Mesenchymal stem cell (in vitro differentiated cells and primary cell): Measurements from ENCODE around the gene CEP85L.

Source experiments
- DNase-seq: peaks from one replicate; pipeline ENCODE4 v3.0.0-alpha.2; 2013
- H2AFZ ChIP-seq: one replicate; pipeline ENCODE4 v1.6.1; 2013; ENCODE audit warnings: low read depth, mild to moderate bottlenecking, control low read depth, inconsistent platforms, low read length, moderate library complexity
- H2AK5ac ChIP-seq: 2 replicates; pipeline ENCODE4 v1.6.1; 2013; ENCODE audit warnings: low read length, moderate library complexity, mild to moderate bottlenecking, inconsistent platforms; ENCODE audit not compliant: severe bottlenecking
- H2BK120ac ChIP-seq: one replicate; pipeline ENCODE4 v1.6.1; 2013; ENCODE audit warnings: low read depth, mild to moderate bottlenecking, inconsistent platforms, low read length, moderate library complexity
- H2BK12ac ChIP-seq, 2 experiments: one replicate each; pipeline ENCODE4 v1.6.1; 2013; ENCODE audit warnings: inconsistent platforms in 2 of 2, low read length in 2 of 2, mild to moderate bottlenecking in 2 of 2, moderate library complexity in 2 of 2, control low read depth in 1 of 2
- H2BK15ac ChIP-seq: one replicate; pipeline ENCODE4 v1.6.1; 2013; ENCODE audit warnings: mild to moderate bottlenecking, low read depth, inconsistent platforms; ENCODE audit not compliant: poor library complexity, severe bottlenecking
- H2BK5ac ChIP-seq: 2 replicates; pipeline ENCODE4 v1.6.1; 2013; ENCODE audit warnings: low read depth, mild to moderate bottlenecking, low read length, control low read depth, inconsistent platforms; ENCODE audit not compliant: poor library complexity, severe bottlenecking
- H3K14ac ChIP-seq, 2 experiments: one replicate each; pipeline ENCODE4 v1.6.1; 2013; ENCODE audit warnings: inconsistent platforms in 2 of 2, low read length in 2 of 2, control low read depth in 1 of 2, mild to moderate bottlenecking in 1 of 2, moderate library complexity in 1 of 2
- H3K18ac ChIP-seq, 2 experiments: one replicate each; pipeline ENCODE4 v1.6.1; 2013; ENCODE audit warnings: inconsistent platforms in 2 of 2, low read length in 2 of 2, control low read depth in 1 of 2, low read depth in 1 of 2, mild to moderate bottlenecking in 1 of 2
- H3K23ac ChIP-seq, 2 experiments: one replicate each; pipeline ENCODE4 v1.6.1; 2013; ENCODE audit warnings: inconsistent platforms in 2 of 2, low read length in 2 of 2, mild to moderate bottlenecking in 2 of 2, moderate library complexity in 2 of 2, control low read depth in 1 of 2
- H3K27ac ChIP-seq: 2 replicates; pipeline ENCODE4 v1.5.1; 2013; ENCODE audit warnings: mild to moderate bottlenecking, moderate library complexity, low read length, control low read depth, inconsistent platforms; ENCODE audit not compliant: poor library complexity, severe bottlenecking
- H3K27me3 ChIP-seq, 2 experiments: 2 replicates each; pipeline versions ENCODE4 v1.6.1 to v1.7.0; 2013; ENCODE audit warnings: low read length in 2 of 2, mild to moderate bottlenecking in 2 of 2, moderate library complexity in 2 of 2, control low read depth in 1 of 2, inconsistent platforms in 1 of 2; ENCODE audit not compliant: control insufficient read depth in 1 of 2, insufficient read depth in 1 of 2
- H3K36me3 ChIP-seq, 2 experiments: 2 replicates each; pipeline versions ENCODE4 v1.6.1 to v1.7.0; 2013; ENCODE audit warnings: low read length in 2 of 2, control low read depth in 1 of 2, inconsistent platforms in 1 of 2, low read depth in 1 of 2, mild to moderate bottlenecking in 1 of 2; ENCODE audit not compliant: insufficient read depth in 2 of 2, control insufficient read depth in 1 of 2
- H3K4ac ChIP-seq, 2 experiments: one replicate each; pipeline ENCODE4 v1.6.1; 2013; ENCODE audit warnings: inconsistent platforms in 2 of 2, low read length in 2 of 2, mild to moderate bottlenecking in 2 of 2, moderate library complexity in 2 of 2, control low read depth in 1 of 2, low read depth in 1 of 2
- H3K4me1 ChIP-seq: 2 replicates; pipeline ENCODE4 v1.6.1; 2013; ENCODE audit warnings: low read depth, low read length, control low read depth; ENCODE audit not compliant: control insufficient read depth, insufficient read depth
- H3K4me2 ChIP-seq: 2 replicates; pipeline ENCODE4 v1.6.1; 2013; ENCODE audit warnings: low read length, mild to moderate bottlenecking, inconsistent platforms; ENCODE audit not compliant: poor library complexity, severe bottlenecking
- H3K4me3 ChIP-seq, 2 experiments: 2 replicates each; pipeline versions ENCODE4 v1.5.1 to v1.7.0; 2013; ENCODE audit warnings: low read length in 2 of 2, mild to moderate bottlenecking in 2 of 2, control low read depth in 1 of 2, low read depth in 1 of 2; ENCODE audit not compliant: insufficient read depth in 1 of 2
- H3K79me1 ChIP-seq: replicated peaks from 2 replicates; pipeline ENCODE4 v1.6.1; 2013; ENCODE audit warnings: mild to moderate bottlenecking, control low read depth, low read length, inconsistent platforms; ENCODE audit not compliant: poor library complexity, severe bottlenecking
- H3K9ac ChIP-seq: 2 replicates; pipeline ENCODE4 v1.7.0; 2013; ENCODE audit warnings: mild to moderate bottlenecking, low read length, moderate library complexity
- H3K9me3 ChIP-seq: 2 replicates; pipeline ENCODE4 v1.7.0; 2013; ENCODE audit warnings: mild to moderate bottlenecking, low read length; ENCODE audit not compliant: control insufficient read depth
- H4K8ac ChIP-seq: one replicate; pipeline ENCODE4 v1.6.1; 2013; ENCODE audit warnings: inconsistent platforms, mild to moderate bottlenecking, low read length, moderate library complexity
- H4K91ac ChIP-seq: one replicate; pipeline ENCODE4 v1.6.1; 2013; ENCODE audit warnings: mild to moderate bottlenecking, low read length, inconsistent platforms
- WGBS: methylation state at CpG from one replicate; pipeline ENCODE4 v1.1.7; 2013; ENCODE audit warnings: mixed read lengths; 5-methylcytosine and 5-hydroxymethylcytosine counted together

CEP85L gene

GRCh38 chr6:118473266-118473665 is 178.1 kb downstream of the CEP85L start:
- H3K4ac ChIP-seq, result no peak overlapping the region
- H4K8ac ChIP-seq, result no peak overlapping the region
- no peak for DNase-seq
- no peak overlapping the region for H2BK15ac ChIP-seq
- H3K4me1 ChIP-seq, result no peaks in the 10 kb centered on the region
- no peak overlapping the region for H3K4me2 ChIP-seq
- no peak overlapping the region for H2BK120ac ChIP-seq
- H2AK5ac ChIP-seq, result no peak overlapping the region
- H4K91ac ChIP-seq, result no peak overlapping the region
- H3K27ac ChIP-seq, result no peak overlapping the region
- no peak overlapping the region for H3K23ac ChIP-seq
- H3K9ac ChIP-seq, result no peak overlapping the region
- peaks cover 0 to 28% of the 10 kb centered on the region in 2 experiments for H3K36me3 ChIP-seq
- H3K14ac ChIP-seq, result no peak overlapping the region
- no peak overlapping the region for H2BK12ac ChIP-seq
- no peak overlapping the region for H2AFZ ChIP-seq
- H2BK5ac ChIP-seq, result no peak overlapping the region
- H3K4me3 ChIP-seq, result no peak overlapping the region
- H3K9me3 ChIP-seq, result no peaks in the 10 kb centered on the region
- no peaks in the 10 kb centered on the region for H3K79me1 ChIP-seq
- no peaks in the 10 kb centered on the region for H3K27me3 ChIP-seq
- H3K18ac ChIP-seq, result no peak overlapping the region

DNA sequence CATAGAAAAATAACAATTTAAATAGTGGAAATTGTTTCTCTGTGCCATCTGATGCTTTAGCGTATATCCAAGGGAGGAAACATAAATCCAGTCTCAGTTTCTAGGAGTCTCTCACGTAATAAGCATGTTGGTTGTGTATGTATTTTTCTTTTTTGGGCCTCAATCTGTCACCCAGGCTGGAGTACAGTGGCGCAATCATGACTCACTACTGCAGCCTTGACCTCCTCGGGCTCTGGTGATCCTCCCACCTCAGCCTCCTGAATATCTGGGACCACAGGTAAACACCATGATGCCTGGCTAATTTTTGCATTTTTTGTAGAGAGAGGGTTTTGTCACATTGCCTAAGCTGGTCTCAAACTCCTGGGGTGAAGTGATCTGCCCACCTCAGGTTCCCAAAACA is 181.9 kb downstream of the CEP85L start:
- 94% methylated on average over 4 of the region's 4 CpGs for WGBS
- H3K23ac ChIP-seq, result no peak overlapping the region
- no peak overlapping the region for H2BK15ac ChIP-seq
- H4K8ac ChIP-seq, result no peak overlapping the region
- no peak overlapping the region for H2BK12ac ChIP-seq
- H3K9ac ChIP-seq, result no peak overlapping the region
- no peaks in the 10 kb centered on the region for H3K9me3 ChIP-seq
- no peaks in the 10 kb centered on the region for H3K4me1 ChIP-seq
- no peak overlapping the region for H2BK120ac ChIP-seq
- H2AK5ac ChIP-seq, result no peak overlapping the region
- no peak overlapping the region for H3K14ac ChIP-seq
- H3K18ac ChIP-seq, result no peak overlapping the region
- H3K36me3 ChIP-seq, result peaks cover 0 to 60% of the 10 kb centered on the region in 2 experiments
- H3K79me1 ChIP-seq, result no peaks in the 10 kb centered on the region
- H4K91ac ChIP-seq, result no peak overlapping the region
- H3K27ac ChIP-seq, result no peak overlapping the region
- no peak overlapping the region for H3K4me3 ChIP-seq
- peak; percentile 15 for DNase-seq
- H2AFZ ChIP-seq, result no peak overlapping the region
- no peak overlapping the region for H2BK5ac ChIP-seq
- no peaks in the 10 kb centered on the region for H3K27me3 ChIP-seq
- H3K4ac ChIP-seq, result no peak overlapping the region
- no peak overlapping the region for H3K4me2 ChIP-seq

- Histone ChIP-seq H3K36me3 (peaks cover 0 to 65% of the 10 kb centered on the region in 2 experiments), H3K4me3 (no peak overlapping the region), H2BK15ac (no peak overlapping the region), H3K18ac (no peak overlapping the region), H3K9me3 (no peaks in the 10 kb centered on the region), H2BK120ac (no peak overlapping the region), H3K9ac (no peak overlapping the region), H3K4me1 (no peaks in the 10 kb centered on the region), H3K79me1 (no peaks in the 10 kb centered on the region), H2AK5ac (no peak overlapping the region), H3K27ac (no peak overlapping the region), H3K14ac (no peak overlapping the region), H2AFZ (no peak overlapping the region), H3K23ac (no peak overlapping the region), H3K4ac (no peak overlapping the region), H2BK5ac (no peak overlapping the region), H3K4me2 (no peak overlapping the region), H2BK12ac (no peak overlapping the region), H4K91ac (no peak overlapping the region), H4K8ac (no peak overlapping the region), H3K27me3 (no peaks in the 10 kb centered on the region)
- WGBS, result 74% methylated on average over 3 of the region's 4 CpGs
- peak; percentile 29 for DNase-seq
Measured at GRCh38 chr6:118468682-118469465, 182.5 kb downstream of the CEP85L start.

DNA sequence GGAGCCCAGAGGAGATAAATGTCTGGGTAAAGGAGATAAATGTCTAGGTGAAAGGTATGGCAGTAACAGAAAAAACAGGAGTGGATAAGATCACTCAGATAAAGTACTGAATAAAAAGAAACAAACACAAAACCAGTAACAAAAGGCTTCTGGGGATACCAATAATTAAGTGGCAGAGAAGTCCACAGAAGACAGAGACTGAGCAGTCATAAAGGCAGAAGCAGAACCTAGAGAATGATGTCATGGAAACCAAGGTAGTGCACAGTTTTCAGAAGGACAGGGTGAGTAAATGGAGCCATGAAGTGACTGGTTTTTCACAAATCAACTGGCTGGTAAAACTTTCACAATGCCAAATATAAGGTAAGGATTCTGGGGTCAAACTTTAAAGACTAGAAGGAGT is 184.2 kb downstream of the CEP85L start:
- Histone ChIP-seq H3K14ac (no peak overlapping the region), H3K23ac (no peak overlapping the region), H2AK5ac (no peak overlapping the region), H4K8ac (no peak overlapping the region), H3K4me1 (no peaks in the 10 kb centered on the region), H3K4me2 (no peak overlapping the region), H2BK5ac (no peak overlapping the region), H2BK120ac (no peak overlapping the region), H2AFZ (no peak overlapping the region), H3K27me3 (no peaks in the 10 kb centered on the region), H3K27ac (no peak overlapping the region), H4K91ac (no peak overlapping the region), H3K18ac (no peak overlapping the region), H3K4me3 (no peak overlapping the region), H3K36me3 (peaks cover 0 to 75% of the 10 kb centered on the region in 2 experiments), H2BK15ac (no peak overlapping the region), H3K9ac (no peak overlapping the region), H3K4ac (no peak overlapping the region), H2BK12ac (no peak overlapping the region), H3K79me1 (no peaks in the 10 kb centered on the region), H3K9me3 (no peaks in the 10 kb centered on the region)
- no peak for DNase-seq
